Endothelial cell of umbilical vein (primary cell): Measurements from ENCODE around the gene CCSAP.

ENCODE experiments used
- EZH2 ChIP-seq: IDR thresholded peaks from 2 replicates; pipeline ENCODE4 v1.6.1; 2012; ENCODE audit warnings: borderline replicate concordance, low read depth, mild to moderate bottlenecking, moderate library complexity, low read length, inconsistent platforms; ENCODE audit not compliant: severe bottlenecking
- FOS ChIP-seq: IDR thresholded peaks from 2 replicates; pipeline ENCODE4 v1.6.1; 2011; ENCODE audit warnings: mild to moderate bottlenecking, low read length, moderate library complexity, borderline replicate concordance; ENCODE audit not compliant: insufficient read depth
- JUN ChIP-seq: IDR thresholded peaks from 2 replicates; pipeline ENCODE4 v1.6.1; 2011; ENCODE audit warnings: borderline replicate concordance, low read depth; ENCODE audit not compliant: insufficient read length, insufficient read depth
- POLR2A ChIP-seq: IDR thresholded peaks from 2 replicates; pipeline ENCODE4 v1.6.1; 2012; ENCODE audit warnings: low read depth, mild to moderate bottlenecking, control low read depth, low read length
- POLR2AphosphoS5 ChIP-seq: IDR thresholded peaks from 2 replicates; pipeline ENCODE4 v1.6.1; 2012; ENCODE audit warnings: low read depth, mild to moderate bottlenecking, control low read depth, low read length, moderate library complexity; ENCODE audit not compliant: insufficient read depth
- TF ChIP-seq, protein P1 (sequence below), 2 donors: IDR thresholded peaks; 1 replicate in 1 of 2; 2 replicates in 1 of 2; pipeline ENCODE4 v1.5.1; 2011; ENCODE audit warnings: low read length in 2 of 2, mild to moderate bottlenecking in 2 of 2, moderate library complexity in 2 of 2, control low read depth in 1 of 2, inconsistent platforms in 1 of 2, low read depth in 1 of 2; ENCODE audit not compliant: insufficient read depth in 1 of 2; ENCODE audit errors: extremely low read depth in 1 of 2
- TF ChIP-seq, protein P2 (sequence below): IDR thresholded peaks from 2 replicates; pipeline ENCODE4 v1.6.1; 2011; ENCODE audit not compliant: insufficient read depth, insufficient read length

DNA sequence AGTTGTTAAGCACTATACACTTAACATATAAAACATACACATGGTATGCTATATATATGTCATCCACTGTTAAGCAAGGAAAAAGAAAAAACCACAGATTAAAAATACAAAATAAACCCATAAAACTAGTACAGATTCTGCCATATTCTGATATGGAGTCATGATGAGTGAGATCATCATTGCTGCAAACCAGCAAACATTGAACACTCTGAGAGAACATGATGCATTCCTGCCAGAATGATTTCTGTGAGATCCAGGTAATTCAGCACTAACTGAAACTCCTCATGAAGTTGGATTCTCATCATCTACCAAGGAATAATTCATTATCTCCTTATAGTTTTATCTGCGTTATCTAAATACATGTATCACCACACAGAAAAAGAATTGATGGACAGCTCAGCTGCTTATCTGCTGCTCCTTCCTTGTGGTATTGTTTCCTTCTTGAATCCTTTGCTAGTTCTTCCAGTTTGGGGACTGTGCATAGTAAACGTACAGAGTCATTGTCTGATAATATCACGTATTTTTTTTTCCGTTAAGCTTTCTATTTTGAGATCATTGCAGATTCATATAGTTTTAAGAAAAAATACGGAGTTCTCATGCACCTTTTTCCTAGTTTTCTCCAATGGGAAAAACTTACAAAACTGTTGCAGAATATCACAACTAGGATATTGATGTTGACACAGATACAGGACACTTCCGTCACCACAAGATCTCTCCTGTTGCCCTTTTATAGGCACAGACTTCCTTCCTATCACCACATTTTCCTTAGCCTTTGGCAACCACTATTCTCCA lies 62.6 kb downstream of the CCSAP start:
- TF ChIP-seq FOS = no peak
- no peak for TF ChIP-seq EZH2
- TF ChIP-seq, protein P1, sequence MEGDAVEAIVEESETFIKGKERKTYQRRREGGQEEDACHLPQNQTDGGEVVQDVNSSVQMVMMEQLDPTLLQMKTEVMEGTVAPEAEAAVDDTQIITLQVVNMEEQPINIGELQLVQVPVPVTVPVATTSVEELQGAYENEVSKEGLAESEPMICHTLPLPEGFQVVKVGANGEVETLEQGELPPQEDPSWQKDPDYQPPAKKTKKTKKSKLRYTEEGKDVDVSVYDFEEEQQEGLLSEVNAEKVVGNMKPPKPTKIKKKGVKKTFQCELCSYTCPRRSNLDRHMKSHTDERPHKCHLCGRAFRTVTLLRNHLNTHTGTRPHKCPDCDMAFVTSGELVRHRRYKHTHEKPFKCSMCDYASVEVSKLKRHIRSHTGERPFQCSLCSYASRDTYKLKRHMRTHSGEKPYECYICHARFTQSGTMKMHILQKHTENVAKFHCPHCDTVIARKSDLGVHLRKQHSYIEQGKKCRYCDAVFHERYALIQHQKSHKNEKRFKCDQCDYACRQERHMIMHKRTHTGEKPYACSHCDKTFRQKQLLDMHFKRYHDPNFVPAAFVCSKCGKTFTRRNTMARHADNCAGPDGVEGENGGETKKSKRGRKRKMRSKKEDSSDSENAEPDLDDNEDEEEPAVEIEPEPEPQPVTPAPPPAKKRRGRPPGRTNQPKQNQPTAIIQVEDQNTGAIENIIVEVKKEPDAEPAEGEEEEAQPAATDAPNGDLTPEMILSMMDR (IDR thresholded peaks at IDR 0.05; ENCODE audit: extremely low read depth in 1 of 2, insufficient read depth in 1 of 2, low read depth in 1 of 2, low read length in 2 of 2) = no peak
- no peak for TF ChIP-seq POLR2AphosphoS5
- TF ChIP-seq POLR2A = no peak
- no peak for TF ChIP-seq JUN
- TF ChIP-seq, protein P2, sequence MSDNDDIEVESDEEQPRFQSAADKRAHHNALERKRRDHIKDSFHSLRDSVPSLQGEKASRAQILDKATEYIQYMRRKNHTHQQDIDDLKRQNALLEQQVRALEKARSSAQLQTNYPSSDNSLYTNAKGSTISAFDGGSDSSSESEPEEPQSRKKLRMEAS = no peak
